Measurements from ENCODE around the gene SLC25A34. TPM values are rescaled to one million over a fixed set of nuclear protein-coding genes. Genes with fewer than 3 reads are reported as not detected.
A peak's percentile ranks its signal among the peaks of the same experiment; 100 is the strongest.

SLC25A34 gene
- total RNA-seq, 1 experiment from 2014 or later = 0.59 TPM

DNA sequence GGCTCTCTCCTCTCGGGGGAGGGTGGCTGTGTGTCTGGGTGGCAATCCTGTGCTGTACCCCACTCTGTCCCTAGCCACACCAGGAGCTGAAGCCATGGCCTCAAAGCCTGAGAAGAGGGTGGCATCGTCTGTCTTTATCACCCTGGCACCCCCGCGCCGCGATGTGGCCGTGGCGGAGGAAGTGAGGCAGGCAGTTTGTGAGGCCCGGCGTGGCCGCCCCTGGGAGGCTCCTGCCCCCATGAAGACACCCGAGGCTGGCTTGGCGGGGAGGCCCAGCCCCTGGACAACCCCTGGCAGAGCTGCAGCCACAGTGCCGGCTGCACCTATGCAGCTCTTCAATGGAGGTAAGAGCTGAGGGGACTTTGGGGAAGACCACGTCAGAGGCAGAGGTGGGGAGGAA lies 28.8 kb downstream of the SLC25A34 start:
- no peaks in the 10 kb centered on the region for H3K36me3 ChIP-seq (ENCODE audit: control insufficient read depth in 1 of 2, insufficient read depth in 2 of 2, low read length in 2 of 2)
- no peak overlapping the region for H3K4me3 ChIP-seq (replicated peaks in 1 of 2; ENCODE audit: low read depth in 1 of 2, low read length in 2 of 2)
- no peaks in the 10 kb centered on the region for H3K79me2 ChIP-seq (ENCODE audit: insufficient read depth, low read length)
- no peak overlapping the region for H3K27ac ChIP-seq (ENCODE audit: low read depth, low read length)
- no peaks in the 10 kb centered on the region for H3K27me3 ChIP-seq (ENCODE audit: insufficient read depth, low read length)
- no TSS peak for BruUV-seq (replicated peaks)
- no peaks in the 10 kb centered on the region for H3K9me3 ChIP-seq (ENCODE audit: control insufficient read depth in 1 of 2, insufficient read depth in 1 of 2, low read depth in 1 of 2, low read length in 2 of 2)
- ChIA-PET POLR2A (no interaction called here), CTCF (no interaction called here), RAD21 (ENCODE audit: low non-redundant PET in 1 of 2, low total read pairs in 2 of 2, uncharacterized antibody in 2 of 2, unreplicated experiment in 2 of 2) (no interaction called here)
- peak overlapping the region; percentile 51 for H3K4me2 ChIP-seq (ENCODE audit: low read length)
- TF ChIP-seq, protein P1, sequence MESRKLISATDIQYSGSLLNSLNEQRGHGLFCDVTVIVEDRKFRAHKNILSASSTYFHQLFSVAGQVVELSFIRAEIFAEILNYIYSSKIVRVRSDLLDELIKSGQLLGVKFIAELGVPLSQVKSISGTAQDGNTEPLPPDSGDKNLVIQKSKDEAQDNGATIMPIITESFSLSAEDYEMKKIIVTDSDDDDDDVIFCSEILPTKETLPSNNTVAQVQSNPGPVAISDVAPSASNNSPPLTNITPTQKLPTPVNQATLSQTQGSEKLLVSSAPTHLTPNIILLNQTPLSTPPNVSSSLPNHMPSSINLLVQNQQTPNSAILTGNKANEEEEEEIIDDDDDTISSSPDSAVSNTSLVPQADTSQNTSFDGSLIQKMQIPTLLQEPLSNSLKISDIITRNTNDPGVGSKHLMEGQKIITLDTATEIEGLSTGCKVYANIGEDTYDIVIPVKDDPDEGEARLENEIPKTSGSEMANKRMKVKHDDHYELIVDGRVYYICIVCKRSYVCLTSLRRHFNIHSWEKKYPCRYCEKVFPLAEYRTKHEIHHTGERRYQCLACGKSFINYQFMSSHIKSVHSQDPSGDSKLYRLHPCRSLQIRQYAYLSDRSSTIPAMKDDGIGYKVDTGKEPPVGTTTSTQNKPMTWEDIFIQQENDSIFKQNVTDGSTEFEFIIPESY (IDR thresholded peaks at IDR 0.05; ENCODE audit: extremely low read depth, insufficient replicate concordance, low read length) = no peak
- TF ChIP-seq EZH2phosphoT487 (IDR thresholded peaks at IDR 0.05; ENCODE audit: borderline replicate concordance) (no peak), ZNF274 (IDR thresholded peaks at IDR 0.05; ENCODE audit: low read depth, low read length) (no peak), ELF1 (IDR thresholded peaks at IDR 0.05; ENCODE audit: borderline replicate concordance, low read depth) (no peak), FOSL1 (IDR thresholded peaks at IDR 0.05; ENCODE audit: low read depth) (no peak), JUND (IDR thresholded peaks at IDR 0.05) (no peak), EGR1 (IDR thresholded peaks at IDR 0.05; ENCODE audit: low read depth) (no peak), SP1 (IDR thresholded peaks at IDR 0.05; ENCODE audit: low read depth) (no peak), YY1 (IDR thresholded peaks at IDR 0.05; ENCODE audit: extremely low read depth, insufficient replicate concordance, low read depth, low read length) (no peak), CEBPB (IDR thresholded peaks at IDR 0.05; ENCODE audit: low read depth) (no peak), POLR2AphosphoS5 (IDR thresholded peaks at IDR 0.05; ENCODE audit: low read depth, low read length) (no peak), SRF (IDR thresholded peaks at IDR 0.05; ENCODE audit: low read depth) (no peak), ZFX (IDR thresholded peaks at IDR 0.05) (no peak), SIN3A (IDR thresholded peaks at IDR 0.05; ENCODE audit: low read depth) (no peak), TCF7L2 (IDR thresholded peaks at IDR 0.05; ENCODE audit: borderline replicate concordance, extremely low read depth, insufficient read depth, insufficient read length) (no peak)
- TF ChIP-seq, protein P2, sequence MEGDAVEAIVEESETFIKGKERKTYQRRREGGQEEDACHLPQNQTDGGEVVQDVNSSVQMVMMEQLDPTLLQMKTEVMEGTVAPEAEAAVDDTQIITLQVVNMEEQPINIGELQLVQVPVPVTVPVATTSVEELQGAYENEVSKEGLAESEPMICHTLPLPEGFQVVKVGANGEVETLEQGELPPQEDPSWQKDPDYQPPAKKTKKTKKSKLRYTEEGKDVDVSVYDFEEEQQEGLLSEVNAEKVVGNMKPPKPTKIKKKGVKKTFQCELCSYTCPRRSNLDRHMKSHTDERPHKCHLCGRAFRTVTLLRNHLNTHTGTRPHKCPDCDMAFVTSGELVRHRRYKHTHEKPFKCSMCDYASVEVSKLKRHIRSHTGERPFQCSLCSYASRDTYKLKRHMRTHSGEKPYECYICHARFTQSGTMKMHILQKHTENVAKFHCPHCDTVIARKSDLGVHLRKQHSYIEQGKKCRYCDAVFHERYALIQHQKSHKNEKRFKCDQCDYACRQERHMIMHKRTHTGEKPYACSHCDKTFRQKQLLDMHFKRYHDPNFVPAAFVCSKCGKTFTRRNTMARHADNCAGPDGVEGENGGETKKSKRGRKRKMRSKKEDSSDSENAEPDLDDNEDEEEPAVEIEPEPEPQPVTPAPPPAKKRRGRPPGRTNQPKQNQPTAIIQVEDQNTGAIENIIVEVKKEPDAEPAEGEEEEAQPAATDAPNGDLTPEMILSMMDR (IDR thresholded peaks at IDR 0.05 in 2 of 3, conservative IDR thresholded peaks at IDR 0.05 in 1 of 3; ENCODE audit: borderline replicate concordance in 1 of 3, insufficient read depth in 1 of 3, low read depth in 2 of 3, low read length in 2 of 3) = no peak
- TF ChIP-seq, protein P3, sequence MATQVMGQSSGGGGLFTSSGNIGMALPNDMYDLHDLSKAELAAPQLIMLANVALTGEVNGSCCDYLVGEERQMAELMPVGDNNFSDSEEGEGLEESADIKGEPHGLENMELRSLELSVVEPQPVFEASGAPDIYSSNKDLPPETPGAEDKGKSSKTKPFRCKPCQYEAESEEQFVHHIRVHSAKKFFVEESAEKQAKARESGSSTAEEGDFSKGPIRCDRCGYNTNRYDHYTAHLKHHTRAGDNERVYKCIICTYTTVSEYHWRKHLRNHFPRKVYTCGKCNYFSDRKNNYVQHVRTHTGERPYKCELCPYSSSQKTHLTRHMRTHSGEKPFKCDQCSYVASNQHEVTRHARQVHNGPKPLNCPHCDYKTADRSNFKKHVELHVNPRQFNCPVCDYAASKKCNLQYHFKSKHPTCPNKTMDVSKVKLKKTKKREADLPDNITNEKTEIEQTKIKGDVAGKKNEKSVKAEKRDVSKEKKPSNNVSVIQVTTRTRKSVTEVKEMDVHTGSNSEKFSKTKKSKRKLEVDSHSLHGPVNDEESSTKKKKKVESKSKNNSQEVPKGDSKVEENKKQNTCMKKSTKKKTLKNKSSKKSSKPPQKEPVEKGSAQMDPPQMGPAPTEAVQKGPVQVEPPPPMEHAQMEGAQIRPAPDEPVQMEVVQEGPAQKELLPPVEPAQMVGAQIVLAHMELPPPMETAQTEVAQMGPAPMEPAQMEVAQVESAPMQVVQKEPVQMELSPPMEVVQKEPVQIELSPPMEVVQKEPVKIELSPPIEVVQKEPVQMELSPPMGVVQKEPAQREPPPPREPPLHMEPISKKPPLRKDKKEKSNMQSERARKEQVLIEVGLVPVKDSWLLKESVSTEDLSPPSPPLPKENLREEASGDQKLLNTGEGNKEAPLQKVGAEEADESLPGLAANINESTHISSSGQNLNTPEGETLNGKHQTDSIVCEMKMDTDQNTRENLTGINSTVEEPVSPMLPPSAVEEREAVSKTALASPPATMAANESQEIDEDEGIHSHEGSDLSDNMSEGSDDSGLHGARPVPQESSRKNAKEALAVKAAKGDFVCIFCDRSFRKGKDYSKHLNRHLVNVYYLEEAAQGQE (IDR thresholded peaks at IDR 0.05; ENCODE audit: low read depth) = no peak
- H2AFZ ChIP-seq (ENCODE audit: low read depth, low read length, poor library complexity, severe bottlenecking) = no peak overlapping the region
- H3K9me2 ChIP-seq (ENCODE audit: insufficient read depth) = no peaks in the 10 kb centered on the region
- peaks cover 8 to 22% of the 10 kb centered on the region in 2 experiments; a peak in 3 of 4 replicates for H3K4me1 ChIP-seq (ENCODE audit: control insufficient read depth in 1 of 2, insufficient read depth in 2 of 2, low read length in 2 of 2)
- intact Hi-C loops (cut with micrococcal nuclease) = no loop called here
- DNase-seq (ENCODE audit: low read depth, low spot score) (no peak), ATAC-seq (0 out of 2 replicates have a peak, but pooled peaks have one; percentile 9)
- H4K20me1 ChIP-seq (ENCODE audit: insufficient read depth) = no peaks in the 10 kb centered on the region
- no peak overlapping the region for H3K9ac ChIP-seq (ENCODE audit: low read length)

Data from HCT116 (cell line).